ENCODE measurements around the gene HTR3B. TPM values are rescaled to one million over a fixed set of nuclear protein-coding genes. Genes with fewer than 3 reads are reported as not detected.

HTR3B gene
- total RNA-seq, 4 donors from 2014 or later, result 0.76 TPM; not detected in 3

DNA sequence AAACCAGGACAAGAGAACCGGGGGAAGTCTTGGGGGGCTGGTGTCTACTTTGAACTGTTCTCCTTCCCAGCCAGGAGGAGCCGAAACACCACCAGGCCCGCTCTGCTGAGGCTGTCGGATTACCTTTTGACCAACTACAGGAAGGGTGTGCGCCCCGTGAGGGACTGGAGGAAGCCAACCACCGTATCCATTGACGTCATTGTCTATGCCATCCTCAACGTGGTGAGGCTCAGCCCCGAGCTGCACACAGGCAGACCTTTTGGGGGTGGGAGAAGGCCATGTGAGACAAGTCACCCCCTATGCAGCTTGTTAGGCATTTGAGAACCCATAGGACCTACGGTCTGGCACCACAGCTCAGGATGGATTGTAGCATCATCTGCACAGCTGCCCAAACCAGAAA is 73.1 kb downstream of the HTR3B start:
- H3K27me3 ChIP-seq, result no peaks in the 10 kb centered on the region
- TF ChIP-seq, protein P1, sequence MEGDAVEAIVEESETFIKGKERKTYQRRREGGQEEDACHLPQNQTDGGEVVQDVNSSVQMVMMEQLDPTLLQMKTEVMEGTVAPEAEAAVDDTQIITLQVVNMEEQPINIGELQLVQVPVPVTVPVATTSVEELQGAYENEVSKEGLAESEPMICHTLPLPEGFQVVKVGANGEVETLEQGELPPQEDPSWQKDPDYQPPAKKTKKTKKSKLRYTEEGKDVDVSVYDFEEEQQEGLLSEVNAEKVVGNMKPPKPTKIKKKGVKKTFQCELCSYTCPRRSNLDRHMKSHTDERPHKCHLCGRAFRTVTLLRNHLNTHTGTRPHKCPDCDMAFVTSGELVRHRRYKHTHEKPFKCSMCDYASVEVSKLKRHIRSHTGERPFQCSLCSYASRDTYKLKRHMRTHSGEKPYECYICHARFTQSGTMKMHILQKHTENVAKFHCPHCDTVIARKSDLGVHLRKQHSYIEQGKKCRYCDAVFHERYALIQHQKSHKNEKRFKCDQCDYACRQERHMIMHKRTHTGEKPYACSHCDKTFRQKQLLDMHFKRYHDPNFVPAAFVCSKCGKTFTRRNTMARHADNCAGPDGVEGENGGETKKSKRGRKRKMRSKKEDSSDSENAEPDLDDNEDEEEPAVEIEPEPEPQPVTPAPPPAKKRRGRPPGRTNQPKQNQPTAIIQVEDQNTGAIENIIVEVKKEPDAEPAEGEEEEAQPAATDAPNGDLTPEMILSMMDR (IDR thresholded peaks at IDR 0.05), result no peak
- no peak for TF ChIP-seq POLR2A (IDR thresholded peaks at IDR 0.05)

DNA sequence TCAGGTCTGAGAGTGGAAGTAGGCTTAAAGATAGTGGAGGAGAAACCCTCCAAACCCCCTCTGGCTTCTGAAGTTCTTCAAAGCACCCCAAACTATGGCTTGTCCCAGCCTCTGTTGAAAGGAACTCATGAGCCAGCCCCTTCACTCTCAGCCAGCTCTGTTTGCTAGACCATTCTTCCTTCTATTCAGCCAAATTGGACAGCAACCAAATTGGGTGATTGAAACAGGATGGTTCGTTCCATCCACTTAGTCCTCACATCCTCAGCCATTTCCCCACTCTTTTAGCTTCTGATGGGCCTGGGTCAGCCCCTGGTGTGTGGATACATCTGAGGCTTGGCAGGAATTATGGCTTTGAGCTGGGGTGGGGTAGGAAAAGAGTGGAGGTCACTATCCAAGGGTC is 74.8 kb downstream of the HTR3B start:
- no peak for DNase-seq
- no peaks in the 10 kb centered on the region for H3K36me3 ChIP-seq
- no peaks in the 10 kb centered on the region for H3K9me3 ChIP-seq
- H3K4me1 ChIP-seq, result peaks cover 0 to 2% (median 0%) of the 10 kb centered on the region in 4 donors
- no peak overlapping the region for H3K27ac ChIP-seq
- TF ChIP-seq POLR2A (IDR thresholded peaks at IDR 0.05), result no peak
- TF ChIP-seq, protein P1 (IDR thresholded peaks at IDR 0.05), result no peak
- no peak overlapping the region for H3K4me3 ChIP-seq
- no peaks in the 10 kb centered on the region for H3K27me3 ChIP-seq

More for the DNA sequence above, 73.1 kb downstream of the HTR3B start:
- H3K27ac ChIP-seq, result peak overlapping the region in 2 of 4 donors; percentile 12 to 66
- H3K4me1 ChIP-seq, result peaks cover 0 to 2% (median 0%) of the 10 kb centered on the region in 4 donors
- no peaks in the 10 kb centered on the region for H3K36me3 ChIP-seq
- H3K4me3 ChIP-seq, result no peak overlapping the region
- DNase-seq, result peak in 2 of 3 donors; percentile 78 to 79
- H3K9me3 ChIP-seq, result no peaks in the 10 kb centered on the region

DNA sequence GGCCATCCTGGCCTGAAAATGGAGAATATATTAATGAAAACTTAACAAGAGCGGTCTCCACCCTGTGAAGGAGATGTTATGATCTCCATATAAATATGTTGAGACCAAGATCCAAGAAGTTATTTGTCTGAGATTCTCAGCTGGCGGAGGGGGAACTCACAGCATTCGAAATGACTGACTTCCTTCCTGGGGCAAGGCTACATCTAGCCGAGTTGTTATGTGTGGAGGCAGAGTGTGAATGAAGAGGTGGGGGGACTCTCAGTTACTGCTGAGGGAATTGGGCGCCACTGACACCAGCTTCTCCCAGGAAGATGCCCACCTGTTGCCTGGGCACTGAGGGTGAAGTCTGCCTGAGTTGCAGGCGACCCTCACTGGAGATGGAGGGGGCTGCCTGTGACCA is 76.2 kb downstream of the HTR3B start:
- no peaks in the 10 kb centered on the region for H3K27me3 ChIP-seq
- no peaks in the 10 kb centered on the region for H3K4me1 ChIP-seq
- TF ChIP-seq POLR2A (IDR thresholded peaks at IDR 0.05), result no peak
- TF ChIP-seq, protein P1 (IDR thresholded peaks at IDR 0.05), result no peak
- no peak overlapping the region for H3K4me3 ChIP-seq
- no peaks in the 10 kb centered on the region for H3K9me3 ChIP-seq
- no peak overlapping the region for H3K27ac ChIP-seq
- no peaks in the 10 kb centered on the region for H3K36me3 ChIP-seq
- DNase-seq, result peak in 1 of 3 donors; percentile 18

DNA sequence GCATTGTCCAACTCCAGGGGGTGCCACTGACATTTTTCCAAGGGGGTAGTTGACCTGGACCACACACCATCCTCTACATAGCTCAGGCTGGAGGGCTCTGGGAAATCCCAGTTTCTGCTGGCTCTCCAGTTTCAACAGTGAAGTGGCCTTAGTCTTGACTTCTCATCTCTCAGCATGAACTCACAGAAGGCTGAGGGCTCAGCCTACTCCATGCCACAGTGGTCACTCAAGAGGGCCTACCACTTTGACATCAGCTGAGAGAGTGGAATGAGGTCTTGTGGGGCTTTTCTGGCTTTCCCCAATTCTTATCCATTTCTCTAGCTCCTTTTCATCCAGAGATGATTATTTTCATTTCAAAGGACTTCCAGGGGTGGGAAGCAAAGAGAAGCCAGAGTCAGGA is 77.7 kb downstream of the HTR3B start:
- TF ChIP-seq POLR2A (IDR thresholded peaks at IDR 0.05), result no peak
- TF ChIP-seq, protein P1 (IDR thresholded peaks at IDR 0.05), result no peak
- DNase-seq, result no peak

DNA sequence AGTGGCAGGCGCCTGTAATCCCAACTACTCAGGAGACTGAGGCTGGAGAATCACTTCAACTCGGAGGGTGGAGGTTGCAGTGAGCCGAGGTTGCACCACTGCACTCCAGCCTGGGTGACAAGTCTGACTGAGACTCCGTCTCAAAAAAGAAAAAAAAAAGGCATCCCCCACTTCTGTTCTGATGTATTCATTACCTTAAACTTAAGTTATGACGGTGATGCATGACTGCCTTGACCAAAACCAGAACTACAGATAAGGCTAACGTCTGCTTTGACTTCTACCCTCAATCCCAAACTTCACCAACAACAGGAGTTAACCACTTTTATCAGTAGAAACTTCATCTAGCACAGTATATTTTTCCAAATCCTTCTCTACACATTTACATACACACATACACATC is 80.2 kb downstream of the HTR3B start:
- Histone ChIP-seq H3K4me3 (no peak overlapping the region), H3K36me3 (no peaks in the 10 kb centered on the region), H3K27ac (no peak overlapping the region), H3K27me3 (no peaks in the 10 kb centered on the region), H3K4me1 (no peaks in the 10 kb centered on the region), H3K9me3 (no peaks in the 10 kb centered on the region)
- no peak for DNase-seq
- no peak for TF ChIP-seq POLR2A (IDR thresholded peaks at IDR 0.05)
- TF ChIP-seq, protein P1 (IDR thresholded peaks at IDR 0.05), result no peak

More for the DNA sequence above, 77.7 kb downstream of the HTR3B start:
- H3K27ac ChIP-seq, result no peak overlapping the region
- H3K36me3 ChIP-seq, result no peaks in the 10 kb centered on the region
- H3K27me3 ChIP-seq, result no peaks in the 10 kb centered on the region
- H3K4me1 ChIP-seq, result no peaks in the 10 kb centered on the region
- no peak overlapping the region for H3K4me3 ChIP-seq
- no peaks in the 10 kb centered on the region for H3K9me3 ChIP-seq

DNA sequence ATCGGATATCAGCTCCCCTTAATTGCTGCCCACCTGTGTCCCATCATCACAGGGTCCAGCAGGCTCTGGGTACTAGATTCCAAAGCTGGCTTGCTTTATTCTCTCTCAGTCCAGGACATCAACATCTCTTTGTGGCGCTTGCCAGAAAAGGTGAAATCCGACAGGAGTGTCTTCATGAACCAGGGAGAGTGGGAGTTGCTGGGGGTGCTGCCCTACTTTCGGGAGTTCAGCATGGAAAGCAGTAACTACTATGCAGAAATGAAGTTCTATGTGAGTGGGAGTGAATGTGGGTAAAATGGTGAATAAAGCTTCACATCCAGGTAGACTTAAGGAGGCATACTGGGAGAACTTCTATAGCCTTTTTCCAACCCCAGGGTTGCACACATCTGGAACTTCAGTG is 81.3 kb downstream of the HTR3B start:
- Histone ChIP-seq H3K4me3 (no peak overlapping the region), H3K36me3 (no peaks in the 10 kb centered on the region), H3K4me1 (no peaks in the 10 kb centered on the region), H3K27me3 (no peaks in the 10 kb centered on the region), H3K27ac (no peak overlapping the region), H3K9me3 (no peaks in the 10 kb centered on the region)
- no peak for TF ChIP-seq POLR2A (IDR thresholded peaks at IDR 0.05)
- TF ChIP-seq, protein P1 (IDR thresholded peaks at IDR 0.05), result no peak
- no peak for DNase-seq

Data from Peyer's patch (tissue), 4 donors.